22Rv1 (cell line): ENCODE measurements around the gene TP53BP2.

Source experiments
- ZFX ChIP-seq: fragments of 450-650 bp; IDR thresholded peaks from 2 replicates; pipeline ENCODE4 v1.6.1; 2017; ENCODE audit warnings: antibody characterized with exemption, borderline replicate concordance
- TF ChIP-seq, protein P1 (sequence below): fragments of 450-650 bp; IDR thresholded peaks from 2 replicates; pipeline ENCODE4 v1.5.1; 2017; ENCODE audit warnings: mild to moderate bottlenecking

DNA sequence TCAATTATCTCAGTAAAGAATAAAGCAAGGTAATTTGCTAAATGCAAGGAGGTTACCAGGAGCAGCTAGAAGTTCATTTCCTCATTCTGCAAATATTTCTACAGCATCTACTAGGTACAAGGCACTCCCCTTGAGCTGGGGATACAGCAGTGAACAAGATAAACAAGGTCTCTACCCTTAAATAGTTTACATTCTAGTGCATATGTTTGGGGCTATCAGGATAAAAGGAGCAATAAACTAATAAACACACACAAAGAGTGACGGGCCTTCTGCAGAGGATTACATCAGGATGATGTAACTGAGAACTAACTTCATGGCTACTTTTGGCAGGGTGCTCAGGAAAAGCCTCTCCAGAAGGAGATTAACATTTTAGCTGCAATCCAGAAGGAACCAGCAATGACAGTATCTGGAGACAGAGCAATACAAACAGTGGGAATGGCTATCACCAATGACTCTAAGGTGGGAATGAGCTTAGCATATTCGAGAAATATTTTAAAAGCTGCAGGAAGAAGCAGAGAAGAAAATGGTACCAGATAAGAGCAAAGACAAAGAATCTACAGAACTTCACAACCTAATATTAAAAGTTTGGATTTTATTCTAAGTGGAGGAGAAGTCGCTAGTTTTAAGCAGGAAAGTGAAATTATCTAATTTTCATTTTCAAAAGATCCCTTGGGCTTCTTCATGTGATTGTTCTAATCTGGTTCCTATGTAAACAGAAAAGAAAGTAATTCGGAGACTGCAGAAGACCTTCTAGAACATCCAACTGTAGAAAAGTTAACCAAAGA lies 25.8 kb downstream of the TP53BP2 start:
- TF ChIP-seq, protein P1, sequence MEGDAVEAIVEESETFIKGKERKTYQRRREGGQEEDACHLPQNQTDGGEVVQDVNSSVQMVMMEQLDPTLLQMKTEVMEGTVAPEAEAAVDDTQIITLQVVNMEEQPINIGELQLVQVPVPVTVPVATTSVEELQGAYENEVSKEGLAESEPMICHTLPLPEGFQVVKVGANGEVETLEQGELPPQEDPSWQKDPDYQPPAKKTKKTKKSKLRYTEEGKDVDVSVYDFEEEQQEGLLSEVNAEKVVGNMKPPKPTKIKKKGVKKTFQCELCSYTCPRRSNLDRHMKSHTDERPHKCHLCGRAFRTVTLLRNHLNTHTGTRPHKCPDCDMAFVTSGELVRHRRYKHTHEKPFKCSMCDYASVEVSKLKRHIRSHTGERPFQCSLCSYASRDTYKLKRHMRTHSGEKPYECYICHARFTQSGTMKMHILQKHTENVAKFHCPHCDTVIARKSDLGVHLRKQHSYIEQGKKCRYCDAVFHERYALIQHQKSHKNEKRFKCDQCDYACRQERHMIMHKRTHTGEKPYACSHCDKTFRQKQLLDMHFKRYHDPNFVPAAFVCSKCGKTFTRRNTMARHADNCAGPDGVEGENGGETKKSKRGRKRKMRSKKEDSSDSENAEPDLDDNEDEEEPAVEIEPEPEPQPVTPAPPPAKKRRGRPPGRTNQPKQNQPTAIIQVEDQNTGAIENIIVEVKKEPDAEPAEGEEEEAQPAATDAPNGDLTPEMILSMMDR, result no peak
- no peak for TF ChIP-seq ZFX
